Bronchus fibroblast of lung (primary cell): ENCODE data around the gene REEP2. TPM values are rescaled to one million over a fixed set of nuclear protein-coding genes. Genes with fewer than 3 reads are reported as not detected.

Experiments
- total RNA-seq: library from RNA; depleted of rRNA; stranded (reverse); fragments of >200 nt; gene quantifications from 2 replicates; pipeline ENCODE4 v1.2.3, GENCODE V29; 2015

Gene REEP2
- total RNA-seq, result 18.8 and 22.0 TPM in 2 replicates

GRCh38 chr5:138438724-138439476 lies at the start of gene REEP2:
Gene REEP2 (plus strand): TSS chr5:138439057. CDS start chr5:138439209, 152 bp downstream.

GRCh38 chr5:138465261-138466124 lies 26.6 kb downstream of the REEP2 start, which contains the start of gene EGR1:
Gene EGR1 (plus strand): TSS chr5:138465479. CDS start chr5:138465762, 283 bp downstream.

Other genes starting within 250 kb of the REEP2 start
- gene CDC23, start 225.7 kb upstream of the REEP2 start, total RNA-seq, result 16.2 and 17.0 TPM in 2 replicates
- not detected in 2 replicates for gene GFRA3, start 164.4 kb upstream of the REEP2 start, total RNA-seq
- gene CDC25C, start 107.3 kb upstream of the REEP2 start, total RNA-seq, result 21.9 and 29.4 TPM in 2 replicates
- 21.3 and 28.6 TPM in 2 replicates for gene FAM53C, start 100.8 kb upstream of the REEP2 start, total RNA-seq
- gene KDM3B, start 86.4 kb upstream of the REEP2 start, total RNA-seq, result 18.7 and 21.5 TPM in 2 replicates
- 17.3 and 17.4 TPM in 2 replicates for gene EGR1, start 26.4 kb downstream of the REEP2 start, total RNA-seq
- 81.9 and 85.7 TPM in 2 replicates for gene ETF1, start 104.2 kb downstream of the REEP2 start, total RNA-seq
- gene HSPA9, start 136.3 kb downstream of the REEP2 start, total RNA-seq, result 348 and 358 TPM in 2 replicates